GM10266 (cell line): ENCODE results near the gene SEMA3A.

Source experiments
- DNase-seq: peaks from one replicate; pipeline ENCODE4 v3.0.0; 2012; ENCODE audit errors: extremely low spot score
- CTCF ChIP-seq: IDR thresholded peaks from 2 replicates; pipeline ENCODE4 v1.5.1; 2012; ENCODE audit warnings: mild to moderate bottlenecking, low read depth; ENCODE audit not compliant: control insufficient read depth, insufficient read depth; ENCODE audit errors: missing control alignments

Gene SEMA3A

GRCh38 chr7:84105586-84105985 is 89.0 kb downstream of the SEMA3A start:
- DNase-seq: no peak
- TF ChIP-seq CTCF: no peak

DNA sequence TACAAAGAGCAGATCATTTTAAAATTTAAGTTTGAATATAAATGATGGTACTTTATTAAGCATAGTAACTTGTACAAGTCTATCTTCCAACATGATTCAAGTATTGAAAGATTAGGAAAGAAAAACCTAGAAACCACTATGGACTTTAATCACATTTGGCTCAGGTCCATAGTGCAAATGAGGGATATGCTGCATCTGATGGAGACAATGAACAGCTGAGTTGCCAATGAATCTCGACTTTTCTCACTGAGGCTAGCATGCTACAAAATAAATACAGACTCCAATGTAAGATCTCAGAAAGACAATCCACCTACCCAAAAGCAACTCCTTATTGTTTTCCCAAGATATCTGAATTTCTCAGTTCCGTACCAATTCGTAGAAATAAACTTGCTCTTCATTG is 89.8 kb downstream of the SEMA3A start:
- TF ChIP-seq CTCF: no peak
- no peak for DNase-seq

- no peak for DNase-seq
- TF ChIP-seq CTCF: no peak
Measured at GRCh38 chr7:84102213-84102612, 92.4 kb downstream of the SEMA3A start.

- TF ChIP-seq CTCF: no peak
- DNase-seq: no peak
Measured at GRCh38 chr7:84100866-84101265, 93.7 kb downstream of the SEMA3A start.

DNA sequence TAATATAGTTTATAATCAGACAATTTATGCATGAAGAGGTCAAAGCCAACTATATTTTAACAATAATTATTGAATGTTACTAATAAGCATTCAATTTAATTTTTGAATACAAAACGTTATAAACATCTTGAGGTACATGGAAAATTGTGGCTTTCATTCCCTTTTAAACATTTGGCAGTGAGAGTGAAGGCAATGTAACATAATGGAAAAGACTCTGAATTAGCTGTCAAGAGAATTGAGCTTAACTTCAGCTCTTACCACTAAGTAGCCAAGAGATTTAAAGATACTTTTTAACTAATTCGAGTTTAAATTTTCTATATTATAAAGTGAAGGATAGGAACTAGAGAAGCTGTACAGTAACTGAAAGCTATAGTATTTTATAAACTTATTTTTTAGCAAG is 98.6 kb downstream of the SEMA3A start:
- DNase-seq: no peak
- TF ChIP-seq CTCF: no peak

DNA sequence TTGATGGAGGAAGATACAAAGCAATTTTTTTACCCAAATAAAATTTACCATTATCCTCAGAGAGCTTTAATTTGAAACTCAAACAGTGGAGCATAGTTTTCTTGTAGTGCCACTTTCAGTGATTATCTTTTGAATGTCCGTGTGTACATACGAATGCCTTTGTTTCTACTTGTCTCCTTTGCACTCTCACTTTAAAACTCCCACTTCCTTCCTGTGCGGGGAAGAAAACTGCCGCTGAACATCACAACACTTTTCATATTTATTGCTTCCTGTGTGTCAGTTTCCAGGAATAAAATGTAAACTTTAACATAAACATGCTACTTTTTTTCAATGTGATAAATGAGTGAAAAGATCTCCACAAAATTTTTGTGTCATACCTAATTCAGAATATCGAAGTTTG is 102.4 kb downstream of the SEMA3A start:
- DNase-seq: no peak
- no peak for TF ChIP-seq CTCF

- no peak for TF ChIP-seq CTCF
- no peak for DNase-seq
Measured at GRCh38 chr7:84091318-84091717, 103.3 kb downstream of the SEMA3A start.
